Lower leg skin (tissue), 4 donors: Measurements from ENCODE around the gene CATSPER1. TPM values are rescaled to one million over a fixed set of nuclear protein-coding genes. Genes with fewer than 3 reads are reported as not detected.
"Not testable (repeated sequence)": the region's sequence is repeated elsewhere in the genome, so short reads cannot be mapped to it uniquely, and the experiment has no call there.

ENCODE experiments used
- DNase-seq, 2 donors: peaks; one replicate each; pipeline ENCODE4 v3.0.0-alpha.2; 2019; ENCODE audit warnings: low spot score in 2 of 2
- H3K4me3 ChIP-seq: fragments of 200-600 bp; sonication (generic); 2 replicates; pipeline ENCODE4 v1.5.1; 2017; ENCODE audit warnings: mild to moderate bottlenecking, low read depth; ENCODE audit not compliant: poor library complexity, severe bottlenecking
- CTCF ChIP-seq, 3 donors: fragments of 450-650 bp; IDR thresholded peaks; one replicate each; pipeline ENCODE4 v1.5.1; 2016; ENCODE audit warnings: antibody characterized with exemption in 3 of 3, mild to moderate bottlenecking in 3 of 3, moderate library complexity in 2 of 3
- POLR2A ChIP-seq, 2 donors: fragments of 450-650 bp; IDR thresholded peaks; one replicate each; pipeline ENCODE4 v1.6.1; 2016 to 2017; ENCODE audit warnings: antibody characterized with exemption in 2 of 2, mild to moderate bottlenecking in 1 of 2, moderate library complexity in 1 of 2
- WGBS, 2 donors: methylation state at CpG; one replicate each; pipeline ENCODE4 v1.1.5; 2018; 5-methylcytosine and 5-hydroxymethylcytosine counted together
- intact Hi-C: fragments of 100-400 bp; cut with DNase I; formaldehyde crosslinking; loops from one replicate; pipeline ENCODE4 v1.15.0; 2023; ENCODE audit warnings: low total_unique reads
- total RNA-seq, 4 donors: library from RNA; depleted of rRNA; stranded (reverse); fragments of >200 nt; gene quantifications; one replicate each; pipeline ENCODE4 v1.1.0, GENCODE V29; 2016

CATSPER1 gene
- total RNA-seq, 4 donors from 2014 or later = not detected

DNA sequence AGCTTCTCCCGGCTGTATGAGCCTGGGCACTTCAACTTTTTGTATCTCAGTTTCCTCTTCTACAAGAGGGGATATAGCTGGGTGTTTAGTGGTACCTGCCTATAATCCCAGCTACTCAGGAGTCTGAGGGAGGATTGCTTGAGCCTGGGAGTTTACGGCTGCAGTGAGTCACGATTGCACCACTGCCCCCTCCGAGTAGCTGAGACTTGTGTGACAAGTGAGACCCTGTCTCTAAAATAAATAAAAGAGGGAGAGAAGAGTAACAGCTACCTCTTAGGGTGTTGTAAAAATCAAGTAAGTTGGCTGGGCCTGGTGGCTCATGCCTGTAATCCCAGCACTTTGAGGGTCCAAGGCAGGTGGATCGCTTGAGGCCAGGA lies 10.0 kb upstream of the CATSPER1 start:
- 77 to 81% methylated on average over 5 of the region's 5 CpGs for WGBS, 2 donors
- intact Hi-C loops = no loop called here
- DNase-seq = no peak

GRCh38 chr11:66035653-66036333 lies 9.5 kb upstream of the CATSPER1 start:
- WGBS, 2 donors = 62 to 71% methylated on average over 9 of the region's 9 CpGs

More for the DNA sequence above, 10.0 kb upstream of the CATSPER1 start:
- no peak for TF ChIP-seq POLR2A (IDR thresholded peaks at IDR 0.05)
- no peak for TF ChIP-seq CTCF (IDR thresholded peaks at IDR 0.05)
- H3K4me3 ChIP-seq = no peak overlapping the region

GRCh38 chr11:66032957-66033735 lies 6.9 kb upstream of the CATSPER1 start:
- DNase-seq = no peak
- intact Hi-C loops = no loop called here
- no peak overlapping the region for H3K4me3 ChIP-seq
- no peak for TF ChIP-seq POLR2A (IDR thresholded peaks at IDR 0.05)
- no peak for TF ChIP-seq CTCF (IDR thresholded peaks at IDR 0.05)
- 80 to 91% methylated on average over 8 of the region's 8 CpGs for WGBS, 2 donors

More at GRCh38 chr11:66035653-66036333, 9.5 kb upstream of the CATSPER1 start:
- H3K4me3 ChIP-seq = no peak overlapping the region
- intact Hi-C loops = no loop called here
- DNase-seq = no peak
- TF ChIP-seq CTCF (IDR thresholded peaks at IDR 0.05) (no peak), POLR2A (IDR thresholded peaks at IDR 0.05) (no peak)

- WGBS, 2 donors = 79 to 81% methylated on average over 5 of the region's 5 CpGs
- DNase-seq, intact Hi-C loops, H3K4me3 ChIP-seq: not testable (repeated sequence)
Observed at GRCh38 chr11:66023186-66023440, 3.2 kb downstream of the CATSPER1 start.

DNA sequence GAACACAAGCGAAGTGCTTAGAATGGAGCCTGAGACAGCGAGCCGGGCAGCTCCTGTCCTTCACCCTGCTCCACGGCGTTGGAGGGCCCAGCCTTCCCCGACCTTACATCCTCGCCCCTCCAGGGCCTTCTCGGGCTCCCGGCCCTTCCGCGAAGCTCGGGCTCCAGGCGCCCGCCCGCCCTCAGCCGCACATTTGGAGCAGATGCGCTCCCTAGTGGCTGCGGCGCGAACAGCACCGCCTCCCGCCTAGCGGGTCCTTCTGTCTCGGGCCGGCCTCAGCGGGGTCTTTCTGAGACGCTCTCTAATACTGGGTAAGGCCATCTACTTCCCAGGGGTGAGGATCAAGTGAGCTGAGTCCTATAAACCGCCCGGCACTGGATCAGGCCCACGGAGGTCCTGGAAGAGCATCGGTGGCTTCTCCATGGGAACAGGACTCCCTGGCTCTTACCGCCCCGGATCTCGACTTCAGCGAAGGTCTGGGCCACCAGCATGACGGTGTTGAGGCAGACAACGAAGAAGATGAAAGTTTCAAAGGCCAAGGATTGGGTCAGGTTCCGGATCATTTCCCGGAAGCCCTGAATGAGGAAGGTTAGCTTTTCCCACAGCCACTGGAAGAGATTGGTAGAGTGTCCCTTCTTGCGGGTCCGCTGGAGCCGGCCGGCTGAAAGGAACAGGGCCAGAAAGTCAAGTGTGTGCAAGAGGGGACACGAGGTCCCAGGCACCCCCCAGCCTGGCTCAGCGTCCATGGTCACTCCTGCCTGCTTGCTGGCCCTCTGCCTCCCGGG lies 3.7 kb downstream of the CATSPER1 start:
- peak in 1 of 3 donors; percentile 81 for TF ChIP-seq CTCF (IDR thresholded peaks at IDR 0.05)
- TF ChIP-seq POLR2A (IDR thresholded peaks at IDR 0.05) = no peak
- H3K4me3 ChIP-seq = no peak overlapping the region
- peak; percentile 42 to 94 for DNase-seq
- WGBS, 2 donors = 19 to 20% methylated on average over 40 to 46 of the region's 46 CpGs
- intact Hi-C loops = no loop called here
